Left lung (tissue), 10 donors: Measurements from ENCODE around the gene SPHK2. TPM values are rescaled to one million over a fixed set of nuclear protein-coding genes. Genes with fewer than 3 reads are reported as not detected.
"Not testable (repeated sequence)": the region's sequence is repeated elsewhere in the genome, so short reads cannot be mapped to it uniquely, and the experiment has no call there.

ENCODE experiments used
- ATAC-seq: fragments of 200-7000 bp; cut with Tn5 transposase; one replicate; pipeline ENCODE4 v1.9.1; 2020; ENCODE audit warnings: moderate library complexity
- DNase-seq, 4 donors: peaks; one replicate each; pipeline ENCODE4 v3.0.0-alpha.2; 2013 to 2020
- H3K27ac ChIP-seq, 2 donors: fragments of 200-600 bp; sonication (generic) in 1 of 2; one replicate each; pipeline versions ENCODE4 v1.5.0 to v1.8.0; 2020 to 2021
- H3K27me3 ChIP-seq, 2 donors: fragments of 200-600 bp; sonication (generic) in 1 of 2; one replicate each; pipeline versions ENCODE4 v1.5.0 to v1.8.0; 2020 to 2021
- H3K36me3 ChIP-seq, 2 donors: fragments of 200-600 bp; sonication (generic) in 1 of 2; one replicate each; pipeline versions ENCODE4 v1.5.0 to v1.8.0; 2020 to 2021
- H3K4me1 ChIP-seq, 2 donors: fragments of 200-600 bp; one replicate each; pipeline ENCODE4 v1.8.0; 2021
- H3K4me3 ChIP-seq, 2 donors: fragments of 200-600 bp; sonication (generic) in 1 of 2; one replicate each; pipeline versions ENCODE4 v1.5.0 to v1.8.0; 2020 to 2021; ENCODE audit warnings: mild to moderate bottlenecking in 1 of 2
- H3K9me3 ChIP-seq, 2 donors: fragments of 200-600 bp; sonication (generic) in 1 of 2; one replicate each; pipeline versions ENCODE4 v1.5.0 to v1.8.0; 2020 to 2021
- intact Hi-C, 2 donors: fragments of 100-400 bp; cut with DNase I; formaldehyde crosslinking; loops; one replicate each; pipeline versions ENCODE4 v1.11.2 to v1.14.2; 2022
- polyA plus RNA-seq, 6 donors: library from polyadenylated mRNA; unstranded; fragments of 120-200 nt; gene quantifications; one replicate each; pipeline ENCODE4 v1.2.1, GENCODE V29; 2013; ENCODE audit not compliant: insufficient read length in 6 of 6
- total RNA-seq, 2 donors: library from RNA; stranded (reverse); fragmentation: NEBNext Ultra II Directional; extraction: Animal tissue kit (Norgen Biotek cat#: 25700); gene quantifications; one replicate each; pipeline ENCODE4 v1.2.1, GENCODE V29; 2021
- TF ChIP-seq, protein P1 (sequence below), 2 donors: fragments of 200-600 bp; sonication (generic) in 1 of 2; IDR thresholded peaks; one replicate each; pipeline versions ENCODE4 v1.5.0 to v1.8.0; 2021; ENCODE audit warnings: antibody characterized with exemption in 2 of 2
- donor health status: DM: no; HTN: yes; CAD: no.
- donor health status: DM: no; HTN: no; CAD: no.

Gene SPHK2
- total and polyA plus RNA-seq, 8 donors: 10.2 to 27.5 (median 14.9) TPM

DNA sequence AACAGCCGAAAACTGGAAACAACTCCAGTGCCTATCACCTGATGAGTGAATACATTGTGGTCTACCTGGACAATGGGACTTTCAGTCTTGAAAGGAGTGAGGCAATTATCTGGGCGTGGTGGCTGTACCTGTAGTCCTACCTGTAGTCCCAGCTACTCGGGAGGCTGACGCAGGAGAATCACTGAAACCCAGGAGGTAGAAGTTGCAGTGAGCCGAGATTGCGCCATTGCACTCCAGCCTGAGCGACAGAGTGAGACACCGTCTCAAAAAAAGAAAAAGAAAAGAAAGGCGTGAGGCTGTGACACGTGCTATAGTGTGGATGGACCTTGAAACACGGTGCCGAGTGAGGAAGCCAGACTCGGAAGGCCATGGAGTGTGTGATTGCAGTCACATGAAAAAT, 57.6 kb downstream of the SPHK2 start:
- no peaks in the 10 kb centered on the region for H3K9me3 ChIP-seq
- H3K4me3 ChIP-seq: no peak overlapping the region
- DNase-seq (no peak), ATAC-seq (no peak)
- H3K27me3 ChIP-seq: no peaks in the 10 kb centered on the region
- H3K27ac ChIP-seq: no peak overlapping the region
- TF ChIP-seq, protein P1, sequence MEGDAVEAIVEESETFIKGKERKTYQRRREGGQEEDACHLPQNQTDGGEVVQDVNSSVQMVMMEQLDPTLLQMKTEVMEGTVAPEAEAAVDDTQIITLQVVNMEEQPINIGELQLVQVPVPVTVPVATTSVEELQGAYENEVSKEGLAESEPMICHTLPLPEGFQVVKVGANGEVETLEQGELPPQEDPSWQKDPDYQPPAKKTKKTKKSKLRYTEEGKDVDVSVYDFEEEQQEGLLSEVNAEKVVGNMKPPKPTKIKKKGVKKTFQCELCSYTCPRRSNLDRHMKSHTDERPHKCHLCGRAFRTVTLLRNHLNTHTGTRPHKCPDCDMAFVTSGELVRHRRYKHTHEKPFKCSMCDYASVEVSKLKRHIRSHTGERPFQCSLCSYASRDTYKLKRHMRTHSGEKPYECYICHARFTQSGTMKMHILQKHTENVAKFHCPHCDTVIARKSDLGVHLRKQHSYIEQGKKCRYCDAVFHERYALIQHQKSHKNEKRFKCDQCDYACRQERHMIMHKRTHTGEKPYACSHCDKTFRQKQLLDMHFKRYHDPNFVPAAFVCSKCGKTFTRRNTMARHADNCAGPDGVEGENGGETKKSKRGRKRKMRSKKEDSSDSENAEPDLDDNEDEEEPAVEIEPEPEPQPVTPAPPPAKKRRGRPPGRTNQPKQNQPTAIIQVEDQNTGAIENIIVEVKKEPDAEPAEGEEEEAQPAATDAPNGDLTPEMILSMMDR (IDR thresholded peaks at IDR 0.05): no peak
- intact Hi-C loops: no loop called here
- peaks cover 0 to 14% of the 10 kb centered on the region in 2 donors for H3K4me1 ChIP-seq
- no peaks in the 10 kb centered on the region for H3K36me3 ChIP-seq

DNA sequence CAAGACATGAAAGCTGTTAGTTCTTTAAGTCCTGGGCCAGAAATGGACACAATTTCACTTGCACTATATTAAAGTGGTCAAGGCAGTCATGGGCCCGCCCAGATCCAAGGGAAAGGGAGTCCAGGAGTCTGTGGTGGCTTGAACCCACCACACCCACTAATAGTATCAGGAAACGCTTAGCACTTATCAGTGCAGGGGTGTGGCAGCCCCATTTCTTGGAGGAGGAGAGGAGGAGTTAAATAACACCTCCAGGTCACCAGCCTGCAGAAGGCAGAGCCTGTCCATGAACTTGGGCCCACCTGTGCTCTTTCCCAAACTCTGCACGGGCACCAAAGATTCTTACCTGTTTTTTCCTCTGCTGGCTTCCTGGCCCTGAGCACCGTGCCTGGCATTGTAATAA, 58.9 kb downstream of the SPHK2 start:
- no peak for DNase-seq
- peaks cover 0 to 14% of the 10 kb centered on the region in 2 donors for H3K4me1 ChIP-seq
- no peaks in the 10 kb centered on the region for H3K36me3 ChIP-seq
- intact Hi-C loops: no loop called here
- no peaks in the 10 kb centered on the region for H3K9me3 ChIP-seq
- peak; percentile 17 for ATAC-seq
- no peaks in the 10 kb centered on the region for H3K27me3 ChIP-seq
- TF ChIP-seq, protein P1 (IDR thresholded peaks at IDR 0.05): no peak
- H3K4me3 ChIP-seq: no peak overlapping the region
- H3K27ac ChIP-seq: no peak overlapping the region

GRCh38 chr19:48680006-48680405, 60.7 kb downstream of the SPHK2 start:
- H3K27me3 ChIP-seq, H3K9me3 ChIP-seq, intact Hi-C loops, DNase-seq, H3K27ac ChIP-seq, H3K36me3 ChIP-seq, H3K4me3 ChIP-seq, ATAC-seq: not testable (repeated sequence)
- peaks cover 0 to 15% of the 10 kb centered on the region in 2 donors for H3K4me1 ChIP-seq

Other genes starting within 250 kb of the SPHK2 start
- 100 to 1,000 TPM; 171 to 187 TPM for gene KDELR1, start 228.0 kb upstream of the SPHK2 start, total RNA-seq
- gene KDELR1, start 228.0 kb upstream of the SPHK2 start, polyA plus RNA-seq: 100 to 1,000 TPM; 159 to 178 (median 163) TPM
- gene GRIN2D, start 225.8 kb upstream of the SPHK2 start, total RNA-seq: 1 to 10 TPM in 1 of 2 donors, under 1 TPM in 1; 0.94 to 1.3 TPM
- under 1 TPM; 0.25 to 0.51 (median 0.30) TPM for gene GRIN2D, start 225.8 kb upstream of the SPHK2 start, polyA plus RNA-seq
- 10 to 100 TPM; 21.5 to 33.8 TPM for gene GRWD1, start 173.5 kb upstream of the SPHK2 start, total RNA-seq
- gene GRWD1, start 173.5 kb upstream of the SPHK2 start, polyA plus RNA-seq: 10 to 100 TPM; 18.4 to 29.0 (median 24.4) TPM
- under 1 TPM; 0.52 to 0.61 TPM for gene KCNJ14, start 163.9 kb upstream of the SPHK2 start, total RNA-seq
- gene KCNJ14, start 163.9 kb upstream of the SPHK2 start, polyA plus RNA-seq: 1 to 10 TPM in 5 of 6 donors, under 1 TPM in 1; 0.94 to 1.3 (median 1.2) TPM
- gene CYTH2, start 150.1 kb upstream of the SPHK2 start, total RNA-seq: 10 to 100 TPM; 49.8 to 65.9 TPM
- 100 to 1,000 TPM in 2 of 6 donors, 10 to 100 TPM in 4; 86.5 to 108 (median 91.5) TPM for gene CYTH2, start 150.1 kb upstream of the SPHK2 start, polyA plus RNA-seq
- gene LMTK3, start 107.7 kb upstream of the SPHK2 start, total RNA-seq: 1 to 10 TPM; 4.4 to 9.5 TPM
- gene LMTK3, start 107.7 kb upstream of the SPHK2 start, polyA plus RNA-seq: 1 to 10 TPM; 1.7 to 3.5 (median 2.6) TPM
- 1 to 10 TPM; 2.8 to 6.3 TPM for gene SULT2B1, start 67.3 kb upstream of the SPHK2 start, total RNA-seq
- gene SULT2B1, start 67.3 kb upstream of the SPHK2 start, polyA plus RNA-seq: 1 to 10 TPM; 2.1 to 3.8 (median 2.9) TPM
- not detected for gene SPACA4, start 12.8 kb upstream of the SPHK2 start, total RNA-seq
- gene SPACA4, start 12.8 kb upstream of the SPHK2 start, polyA plus RNA-seq: under 1 TPM; 0.17 to 0.78 (median 0.26) TPM
- gene FAM83E, start 4.4 kb upstream of the SPHK2 start, total RNA-seq: 10 to 100 TPM; 15.5 to 50.0 TPM
- gene FAM83E, start 4.4 kb upstream of the SPHK2 start, polyA plus RNA-seq: 10 to 100 TPM in 2 of 6 donors, 1 to 10 TPM in 4; 4.7 to 12.3 (median 5.8) TPM
- gene RPL18, start 328 bp upstream of the SPHK2 start, total RNA-seq: 1,000 to 10,000 TPM; 1,028 to 1,088 TPM
- gene RPL18, start 328 bp upstream of the SPHK2 start, polyA plus RNA-seq: 1,000 to 10,000 TPM; 1,451 to 1,744 (median 1,588) TPM
- gene DBP, start 17.9 kb downstream of the SPHK2 start, total RNA-seq: 10 to 100 TPM in 1 of 2 donors, 1 to 10 TPM in 1; 8.9 to 10.5 TPM
- gene DBP, start 17.9 kb downstream of the SPHK2 start, polyA plus RNA-seq: 10 to 100 TPM in 2 of 6 donors, 1 to 10 TPM in 4; 6.4 to 11.1 (median 9.5) TPM
- 1 to 10 TPM; 3.6 to 3.9 TPM for gene CA11, start 26.7 kb downstream of the SPHK2 start, total RNA-seq
- 1 to 10 TPM; 3.7 to 5.6 (median 5.0) TPM for gene CA11, start 26.7 kb downstream of the SPHK2 start, polyA plus RNA-seq
- under 1 TPM; 0.29 to 0.73 TPM for gene NTN5, start 53.5 kb downstream of the SPHK2 start, total RNA-seq
- gene NTN5, start 53.5 kb downstream of the SPHK2 start, polyA plus RNA-seq: 1 to 10 TPM in 4 of 6 donors, under 1 TPM in 2; 0.66 to 1.4 (median 1.1) TPM
- gene FUT2, start 76.5 kb downstream of the SPHK2 start, total RNA-seq: 1 to 10 TPM; 1.1 to 2.7 TPM
- 1 to 10 TPM; 2.1 to 3.7 (median 2.8) TPM for gene FUT2, start 76.5 kb downstream of the SPHK2 start, polyA plus RNA-seq
- gene MAMSTR, start 100.2 kb downstream of the SPHK2 start, total RNA-seq: 1 to 10 TPM; 1.3 to 1.5 TPM
- gene MAMSTR, start 100.2 kb downstream of the SPHK2 start, polyA plus RNA-seq: 1 to 10 TPM; 4.3 to 5.2 (median 4.6) TPM
- gene RASIP1, start 121.1 kb downstream of the SPHK2 start, total RNA-seq: 10 to 100 TPM; 15.0 to 25.4 TPM
- gene RASIP1, start 121.1 kb downstream of the SPHK2 start, polyA plus RNA-seq: 10 to 100 TPM; 16.0 to 29.9 (median 23.8) TPM
- gene IZUMO1, start 127.4 kb downstream of the SPHK2 start, total RNA-seq: 1 to 10 TPM in 1 of 2 donors, under 1 TPM in 1; 0.96 to 1.5 TPM
- gene IZUMO1, start 127.4 kb downstream of the SPHK2 start, polyA plus RNA-seq: 1 to 10 TPM; 1.1 to 3.6 (median 1.8) TPM
- 1 to 10 TPM; 6.0 to 8.7 TPM for gene FUT1, start 133.1 kb downstream of the SPHK2 start, total RNA-seq
- gene FUT1, start 133.1 kb downstream of the SPHK2 start, polyA plus RNA-seq: 1 to 10 TPM; 5.1 to 8.6 (median 6.5) TPM
- not detected for gene FGF21, start 136.0 kb downstream of the SPHK2 start, total RNA-seq
- gene FGF21, start 136.0 kb downstream of the SPHK2 start, polyA plus RNA-seq: not detected
- gene BCAT2, start 191.5 kb downstream of the SPHK2 start, total RNA-seq: 10 to 100 TPM; 68.5 to 87.5 TPM
- 10 to 100 TPM; 37.0 to 50.1 (median 42.2) TPM for gene BCAT2, start 191.5 kb downstream of the SPHK2 start, polyA plus RNA-seq
- 10 to 100 TPM; 10.1 to 20.3 TPM for gene HSD17B14, start 217.0 kb downstream of the SPHK2 start, total RNA-seq
- gene HSD17B14, start 217.0 kb downstream of the SPHK2 start, polyA plus RNA-seq: 10 to 100 TPM in 1 of 6 donors, 1 to 10 TPM in 5; 6.7 to 10.9 (median 8.6) TPM
- gene PLEKHA4, start 249.1 kb downstream of the SPHK2 start, total RNA-seq: 10 to 100 TPM; 21.0 to 37.3 TPM
- gene PLEKHA4, start 249.1 kb downstream of the SPHK2 start, polyA plus RNA-seq: 10 to 100 TPM; 14.4 to 21.1 (median 17.4) TPM